Muscle of back (tissue), 11 donors: ENCODE results near the gene FBRSL1. TPM values are rescaled to one million over a fixed set of nuclear protein-coding genes. Genes with fewer than 3 reads are reported as not detected.

Experiments
- DNase-seq, 3 donors: peaks; one replicate each; pipeline versions ENCODE4 v3.0.0 to v3.0.0-alpha.2; 2013
- polyA plus RNA-seq, 10 donors: library from polyadenylated mRNA; unstranded; fragments of 120-200 nt; gene quantifications; one replicate each; pipeline ENCODE4 v1.2.1, GENCODE V29; 2013; ENCODE audit not compliant: insufficient read length in 10 of 10

FBRSL1 gene
- polyA plus RNA-seq, 10 donors, result 28.2 to 49.8 (median 41.7) TPM

- DNase-seq, result no peak
Measured at GRCh38 chr12:132508491-132508740, 18.5 kb downstream of the FBRSL1 start.

- no peak for DNase-seq
Measured at GRCh38 chr12:132508860-132509732, 19.1 kb downstream of the FBRSL1 start.

GRCh38 chr12:132510111-132510724 lies 20.3 kb downstream of the FBRSL1 start:
- no peak for DNase-seq

GRCh38 chr12:132510746-132511477 lies 21.0 kb downstream of the FBRSL1 start:
- no peak for DNase-seq

- DNase-seq, result no peak
Measured at GRCh38 chr12:132511516-132512196, 21.7 kb downstream of the FBRSL1 start.

GRCh38 chr12:132512197-132513069 lies 22.5 kb downstream of the FBRSL1 start:
- no peak for DNase-seq

GRCh38 chr12:132513070-132513398 lies 23.1 kb downstream of the FBRSL1 start:
- DNase-seq, result no peak

GRCh38 chr12:132513458-132514135 lies 23.6 kb downstream of the FBRSL1 start:
- DNase-seq, result no peak

GRCh38 chr12:132514216-132514820 lies 24.4 kb downstream of the FBRSL1 start:
- DNase-seq, result no peak

- no peak for DNase-seq
Measured at GRCh38 chr12:132514838-132515237, 24.9 kb downstream of the FBRSL1 start.

GRCh38 chr12:132516095-132517012 lies 26.4 kb downstream of the FBRSL1 start:
- no peak for DNase-seq

GRCh38 chr12:132517013-132517739 lies 27.2 kb downstream of the FBRSL1 start:
- no peak for DNase-seq

- DNase-seq, result no peak
Measured at GRCh38 chr12:132517740-132518100, 27.8 kb downstream of the FBRSL1 start.

GRCh38 chr12:132518354-132518992 lies 28.5 kb downstream of the FBRSL1 start:
- DNase-seq, result no peak

GRCh38 chr12:132520421-132521199 lies 30.7 kb downstream of the FBRSL1 start:
- no peak for DNase-seq

- no peak for DNase-seq
Measured at GRCh38 chr12:132521200-132521580, 31.2 kb downstream of the FBRSL1 start.

- no peak for DNase-seq
Measured at GRCh38 chr12:132521712-132522292, 31.9 kb downstream of the FBRSL1 start.
